Mononuclear cell (primary cell): ENCODE results near the gene LKAAEAR1. TPM values are rescaled to one million over a fixed set of nuclear protein-coding genes. Genes with fewer than 3 reads are reported as not detected.
A peak's percentile ranks its signal among the peaks of the same experiment; 100 is the strongest.

ENCODE experiments used
- H3K27me3 ChIP-seq: 2 replicates; pipeline ENCODE4 v1.6.0; 2011; ENCODE audit warnings: low read length, control low read depth; ENCODE audit not compliant: insufficient read depth
- H3K4me1 ChIP-seq: 2 replicates; pipeline ENCODE4 v1.5.1; 2011; ENCODE audit warnings: mild to moderate bottlenecking, low read length, control low read depth; ENCODE audit not compliant: insufficient read depth
- H3K4me3 ChIP-seq: 2 replicates; pipeline ENCODE4 v1.5.1; 2011; ENCODE audit warnings: mild to moderate bottlenecking, low read length, moderate library complexity
- H3K9me3 ChIP-seq: 2 replicates; pipeline ENCODE4 v1.5.1; 2011; ENCODE audit warnings: low read depth, mild to moderate bottlenecking, control low read depth, low read length
- total RNA-seq: library from RNA; depleted of rRNA; stranded (reverse); fragments of >200 nt; gene quantifications from one replicate; pipeline ENCODE4 v1.2.3, GENCODE V29; 2012

Gene LKAAEAR1
- total RNA-seq, 1 donor = 0.42 TPM

DNA sequence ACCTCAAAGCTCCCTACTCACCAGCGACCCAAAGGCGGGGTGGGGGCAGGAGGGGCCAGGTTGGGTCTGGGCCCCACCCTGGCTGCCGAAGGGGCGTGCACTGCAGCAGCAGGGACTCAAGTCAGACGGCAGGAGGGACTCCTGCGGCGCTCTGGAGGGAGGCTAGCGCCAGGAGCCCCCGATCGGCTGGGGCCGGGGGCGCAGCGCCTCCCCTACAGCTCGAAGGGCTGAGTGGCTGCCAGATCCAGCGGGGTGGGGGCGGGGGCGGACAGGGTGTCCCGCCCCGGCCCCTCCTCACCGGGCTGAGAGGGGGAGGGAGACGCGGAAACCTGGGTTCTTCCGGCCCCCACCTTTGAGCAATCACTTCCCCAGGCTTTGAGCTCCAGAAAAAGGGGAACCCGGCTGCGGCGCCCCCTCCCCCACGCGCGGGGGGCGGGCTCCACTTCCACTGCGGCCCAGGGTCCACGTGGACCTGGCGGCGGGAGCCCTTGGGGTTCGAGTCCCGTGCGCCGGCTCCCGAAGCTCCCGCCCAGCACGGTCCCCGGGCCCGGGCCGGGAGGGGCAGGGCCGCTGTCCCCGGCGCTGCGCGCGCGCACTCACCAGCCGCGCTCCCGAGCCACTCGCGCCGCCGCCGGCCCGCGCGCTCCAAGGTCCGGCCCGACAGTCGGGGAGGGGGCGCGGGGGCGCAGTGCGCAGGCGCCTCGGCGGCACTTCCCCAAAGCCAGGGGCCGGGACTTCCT is 4.8 kb downstream of the LKAAEAR1 start, which contains the start of gene RGS19:
Gene RGS19 (minus strand): TSS at position 246 of the 740 bp plus-strand sequence. CDS start 2,632 bp downstream, outside the sequence.
- Histone ChIP-seq H3K9me3 (no peaks in the 10 kb centered on the region), H3K27me3 (peaks cover 4% of the 10 kb centered on the region), H3K4me1 (peaks cover 68% of the 10 kb centered on the region), H3K4me3 (peak within 1 kb of the TSS; percentile 95)

DNA sequence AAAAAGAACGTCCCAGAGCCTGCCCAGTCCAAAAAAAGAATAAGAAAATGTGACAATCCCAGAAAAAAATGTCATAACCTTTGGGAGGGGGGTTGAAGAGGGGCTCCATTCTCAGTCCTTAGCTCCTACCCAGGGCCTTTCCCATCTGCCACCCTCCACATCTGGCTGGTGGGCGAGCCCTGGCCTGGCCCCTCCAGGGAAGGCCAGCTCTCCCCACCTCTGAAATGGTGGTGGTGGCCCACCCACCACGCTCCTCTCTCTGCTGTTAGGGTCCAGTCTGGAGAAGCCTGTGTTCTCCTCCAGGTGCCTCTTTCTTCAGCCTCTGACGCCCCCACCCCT is 5.3 kb downstream of the LKAAEAR1 start:
- Histone ChIP-seq H3K4me3 (peak overlapping the region; percentile 95), H3K4me1 (peaks cover 63% of the 10 kb centered on the region)

DNA sequence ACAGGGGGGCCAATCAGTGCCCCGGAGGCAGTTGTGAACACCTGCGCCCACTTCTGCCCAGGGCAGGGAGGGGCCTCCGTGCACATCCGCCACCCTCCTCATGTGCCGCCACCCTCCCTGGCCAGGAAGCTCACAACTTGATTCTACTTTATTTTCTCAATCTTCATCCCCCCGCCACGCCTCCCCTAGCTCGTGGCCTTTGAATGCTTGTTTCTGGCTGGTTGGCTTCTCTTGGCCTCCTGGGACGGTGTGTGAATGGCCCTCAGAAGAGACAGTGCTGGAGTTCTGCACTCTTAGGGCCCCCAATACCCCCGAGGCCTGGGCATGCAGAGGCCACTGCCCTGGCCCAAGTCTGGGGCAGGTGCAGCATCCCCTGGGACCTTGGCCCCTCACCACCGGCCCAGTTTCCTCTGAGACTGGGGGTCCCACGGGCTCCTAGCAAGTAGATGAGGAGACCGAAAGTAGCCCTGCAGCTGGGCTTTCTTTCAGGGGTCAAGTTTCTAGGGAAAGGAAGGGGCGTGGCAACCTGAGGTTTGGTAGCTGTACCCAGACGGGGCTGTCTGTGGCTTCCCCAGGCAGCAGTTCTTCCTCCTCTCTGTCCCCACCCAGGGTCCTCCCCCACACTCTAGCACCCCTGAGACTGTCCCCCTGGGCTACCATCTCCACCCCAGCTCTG is 6.2 kb downstream of the LKAAEAR1 start:
- peak overlapping the region; percentile 95 for H3K4me3 ChIP-seq
- peaks cover 56% of the 10 kb centered on the region for H3K4me1 ChIP-seq

More for the DNA sequence above, 5.3 kb downstream of the LKAAEAR1 start:
- Histone ChIP-seq H3K9me3 (no peaks in the 10 kb centered on the region), H3K27me3 (no peaks in the 10 kb centered on the region)

DNA sequence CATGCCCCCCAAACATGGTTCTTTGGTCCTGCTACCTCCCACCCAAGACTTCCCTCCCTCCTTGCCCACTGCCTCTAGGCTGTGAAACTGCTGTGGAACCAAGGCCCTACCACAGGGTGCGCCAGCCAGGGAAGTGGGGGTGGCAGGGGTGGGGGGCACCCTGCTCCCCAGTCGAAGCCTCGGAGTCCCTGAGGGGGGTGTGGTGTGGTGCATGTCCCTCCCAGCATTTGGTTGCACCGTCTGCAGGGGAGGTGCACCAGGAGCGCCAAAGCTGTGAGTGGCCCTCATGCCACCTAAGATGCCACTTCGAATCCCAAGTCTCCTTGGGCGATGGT is 6.7 kb downstream of the LKAAEAR1 start:
- no peaks in the 10 kb centered on the region for H3K9me3 ChIP-seq
- H3K27me3 ChIP-seq = no peaks in the 10 kb centered on the region
- peak overlapping the region; percentile 95 for H3K4me3 ChIP-seq
- peaks cover 51% of the 10 kb centered on the region for H3K4me1 ChIP-seq

More for the DNA sequence above, 6.2 kb downstream of the LKAAEAR1 start:
- no peaks in the 10 kb centered on the region for H3K27me3 ChIP-seq
- H3K9me3 ChIP-seq = no peaks in the 10 kb centered on the region

DNA sequence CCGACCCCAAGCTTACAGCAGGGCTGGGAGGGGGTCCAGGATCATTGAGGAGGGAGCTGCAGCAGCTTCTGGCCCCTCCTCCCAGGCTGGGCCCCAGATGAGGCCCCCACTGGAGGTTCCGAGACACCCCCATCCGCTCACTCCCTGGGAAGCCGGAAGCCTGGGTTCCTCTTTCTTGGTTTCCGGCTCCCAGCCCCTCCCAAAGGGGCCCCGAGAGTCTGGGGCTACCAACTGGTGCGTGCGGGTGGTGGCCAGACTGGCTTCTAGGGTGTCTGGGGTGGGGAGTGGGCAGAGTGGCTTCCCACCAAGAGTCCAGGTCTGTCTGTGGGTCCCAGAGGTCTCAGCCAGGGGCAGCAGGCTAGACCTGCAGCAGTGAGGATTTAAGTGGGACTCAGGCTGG is 7.1 kb downstream of the LKAAEAR1 start:
- Histone ChIP-seq H3K27me3 (no peaks in the 10 kb centered on the region), H3K9me3 (no peaks in the 10 kb centered on the region), H3K4me3 (peak overlapping the region; percentile 95), H3K4me1 (peaks cover 47% of the 10 kb centered on the region)

DNA sequence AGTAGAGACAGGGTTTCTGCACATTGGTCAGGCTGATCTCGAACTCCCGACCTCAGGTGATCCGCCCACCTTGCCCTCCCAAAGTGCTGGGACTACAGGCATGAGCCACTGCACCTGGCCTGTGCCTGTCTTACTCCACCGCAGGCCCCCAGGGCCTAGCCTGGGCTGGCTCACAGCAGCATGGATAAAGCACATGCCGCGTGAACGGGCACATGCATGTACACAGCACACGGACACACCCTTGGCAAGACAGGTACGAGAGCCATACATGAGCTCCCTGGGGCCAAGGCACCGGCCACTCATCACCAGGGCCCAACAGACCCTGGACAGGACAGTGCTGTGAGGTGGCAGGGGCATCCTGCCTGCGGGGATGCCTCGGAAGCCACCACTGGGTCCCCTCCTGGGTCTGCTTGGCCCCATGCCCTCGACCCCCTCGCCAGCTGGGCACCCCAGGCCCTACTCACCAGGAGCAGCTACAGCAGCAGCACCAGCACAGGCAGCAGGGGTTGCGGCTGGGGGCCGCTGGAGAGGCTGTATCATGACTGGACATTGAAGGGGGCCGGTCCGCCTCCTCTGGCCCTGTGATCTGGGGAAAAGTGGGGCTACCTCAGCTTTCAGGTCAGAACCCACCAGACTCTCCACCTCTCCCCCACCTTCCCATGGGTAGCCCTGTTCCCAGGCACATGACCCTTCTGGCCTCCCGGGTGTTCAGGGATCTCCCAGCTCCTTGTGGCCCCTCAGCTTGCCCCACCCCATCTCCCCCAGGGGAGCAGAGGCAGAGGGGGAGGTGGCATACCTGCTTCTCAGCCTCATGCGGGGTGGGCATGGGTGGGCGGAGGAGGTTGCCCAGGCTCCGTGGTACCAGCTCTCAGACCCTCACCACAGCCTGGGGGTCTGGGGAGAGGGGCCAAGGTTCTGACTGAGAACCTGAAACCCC is 7.9 kb downstream of the LKAAEAR1 start:
- peaks cover 39% of the 10 kb centered on the region for H3K4me1 ChIP-seq
- H3K27me3 ChIP-seq = no peaks in the 10 kb centered on the region
- peak overlapping the region; percentile 95 for H3K4me3 ChIP-seq
- no peaks in the 10 kb centered on the region for H3K9me3 ChIP-seq

DNA sequence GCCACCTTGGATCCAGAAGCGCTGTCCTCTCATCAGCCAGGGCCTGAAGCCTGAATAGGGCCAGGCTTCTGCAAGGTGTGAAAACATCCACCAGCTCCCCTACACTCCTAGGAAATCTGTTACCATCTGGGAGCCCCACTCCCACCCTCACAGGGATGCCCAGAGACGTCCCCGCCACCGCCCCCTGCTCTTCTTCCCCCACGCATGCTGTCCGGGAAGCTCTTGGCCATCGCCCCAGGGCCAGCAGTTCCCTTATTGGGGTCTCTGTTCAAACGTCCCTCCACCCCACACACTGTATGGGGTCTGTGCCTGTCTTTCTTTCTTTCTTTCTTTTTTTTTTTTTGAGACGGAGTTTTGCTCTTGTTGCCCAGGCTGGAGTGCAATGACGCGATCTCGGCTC is 8.6 kb downstream of the LKAAEAR1 start:
- Histone ChIP-seq H3K4me1 (peaks cover 32% of the 10 kb centered on the region), H3K9me3 (no peaks in the 10 kb centered on the region), H3K4me3 (no peak overlapping the region), H3K27me3 (no peaks in the 10 kb centered on the region)

DNA sequence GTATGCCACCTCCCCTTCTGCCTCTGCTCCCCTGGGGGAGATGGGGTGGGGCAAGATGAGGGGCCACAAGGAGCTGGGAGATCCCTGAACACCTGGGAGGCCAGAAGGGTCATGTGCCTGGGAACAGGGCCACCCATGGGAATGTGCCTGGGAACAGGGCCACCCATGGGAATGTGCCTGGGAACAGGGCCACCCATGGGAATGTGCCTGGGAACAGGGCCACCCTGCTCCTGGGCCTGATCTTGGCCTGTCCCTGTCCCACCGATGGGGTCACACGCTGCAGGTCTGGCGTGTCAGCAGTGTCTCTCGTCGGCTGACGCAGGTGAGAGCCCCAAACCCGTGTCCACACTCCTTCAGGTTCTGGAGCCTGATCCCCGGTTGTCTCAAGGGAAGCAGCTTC is 9.2 kb downstream of the LKAAEAR1 start:
- Histone ChIP-seq H3K9me3 (no peaks in the 10 kb centered on the region), H3K4me3 (no peak overlapping the region), H3K4me1 (peaks cover 32% of the 10 kb centered on the region), H3K27me3 (no peaks in the 10 kb centered on the region)

DNA sequence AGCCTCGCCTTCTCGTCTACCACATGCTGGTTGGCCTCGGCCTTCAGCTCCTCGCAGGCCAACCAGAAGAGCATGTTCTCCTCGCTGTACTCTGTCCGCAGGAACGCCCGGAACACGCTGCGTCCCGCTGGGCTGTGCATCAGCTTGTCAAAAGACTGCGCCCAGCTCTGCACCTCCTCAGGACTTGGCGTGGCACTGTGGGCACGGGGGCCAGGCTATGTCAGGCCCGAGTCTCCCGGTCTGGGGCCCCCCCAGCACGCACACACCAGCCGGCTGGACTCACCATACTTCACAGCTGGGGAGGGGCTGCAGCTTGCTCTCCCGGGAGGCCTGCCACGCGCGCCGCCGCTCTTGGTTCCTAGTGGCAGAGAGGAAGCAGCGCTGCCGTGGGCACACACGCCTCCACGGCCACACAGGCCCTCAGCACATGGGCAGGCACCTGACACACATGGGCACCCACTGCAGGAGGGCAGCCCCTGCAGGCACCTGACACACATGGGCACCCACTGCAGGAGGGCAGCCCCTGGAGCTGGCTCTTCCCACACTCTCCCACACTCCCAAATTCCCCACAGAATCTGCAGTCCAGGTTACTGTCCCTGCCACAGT is 9.9 kb downstream of the LKAAEAR1 start:
- no peaks in the 10 kb centered on the region for H3K9me3 ChIP-seq
- H3K27me3 ChIP-seq = no peaks in the 10 kb centered on the region
- peaks cover 39% of the 10 kb centered on the region for H3K4me1 ChIP-seq
- no peak overlapping the region for H3K4me3 ChIP-seq

DNA sequence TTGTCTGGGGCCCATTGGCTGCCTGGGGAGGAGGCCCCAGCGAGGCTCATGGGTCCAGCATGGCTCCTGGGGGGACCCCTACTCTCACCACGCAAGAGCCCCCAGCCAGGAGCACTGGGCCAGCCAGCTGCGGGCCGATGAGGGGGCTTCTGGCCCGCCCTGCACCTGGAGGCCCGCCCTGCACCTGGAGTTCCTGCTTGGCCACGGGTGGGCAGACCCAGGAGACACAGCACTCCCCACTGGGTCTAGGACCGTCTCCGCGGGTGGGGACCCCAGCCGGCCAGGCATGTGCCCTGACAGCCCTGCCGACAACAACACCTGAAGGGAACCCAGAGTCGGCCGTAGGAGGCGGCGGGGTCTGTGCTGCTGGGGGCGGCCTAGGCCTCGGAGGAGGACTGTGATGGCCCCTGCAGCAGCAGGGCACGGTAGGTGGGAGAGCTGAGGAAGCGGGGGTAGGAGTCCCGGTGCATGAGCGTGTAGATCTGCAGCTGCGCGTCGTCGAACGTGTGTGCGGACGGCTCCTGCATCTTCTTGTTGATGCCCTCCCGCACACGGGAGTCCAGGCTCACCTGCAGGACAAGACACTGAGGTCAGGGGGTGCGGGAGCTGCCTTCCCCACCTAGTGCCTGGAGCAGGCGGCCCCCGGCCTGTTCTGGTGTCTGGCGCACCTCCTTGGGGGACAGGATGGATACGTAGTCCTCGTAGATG is 10.6 kb downstream of the LKAAEAR1 start:
- H3K4me3 ChIP-seq = no peak overlapping the region
- peaks cover 42% of the 10 kb centered on the region for H3K4me1 ChIP-seq
- no peaks in the 10 kb centered on the region for H3K9me3 ChIP-seq
- no peaks in the 10 kb centered on the region for H3K27me3 ChIP-seq

DNA sequence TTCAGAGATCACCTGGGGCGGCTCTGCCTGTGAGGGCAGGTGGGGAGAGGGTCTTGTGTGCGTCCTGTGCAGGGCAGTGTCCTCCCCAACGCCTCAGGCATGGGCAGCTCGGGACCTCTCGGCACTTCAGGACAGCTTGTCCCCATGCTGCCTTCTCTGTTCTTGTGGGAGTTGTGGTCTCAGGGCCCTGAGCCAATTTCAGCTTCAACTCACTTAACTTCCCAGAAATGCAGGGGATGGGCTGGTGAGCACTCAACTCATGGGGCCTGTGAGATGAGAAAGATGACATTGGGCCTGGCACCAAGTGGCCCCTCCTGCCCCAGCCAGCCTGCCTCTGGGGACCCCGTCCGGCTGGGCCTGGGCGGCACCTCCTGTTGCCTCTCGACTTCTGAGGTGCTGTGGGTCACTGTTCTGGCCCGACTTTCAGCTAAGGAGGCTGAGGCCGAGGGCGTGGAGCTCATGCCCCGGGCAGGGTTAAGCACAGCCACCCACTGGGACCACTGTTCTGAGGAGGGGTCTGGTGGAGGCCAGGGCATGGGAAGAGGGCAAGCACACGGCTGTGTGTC is 11.6 kb downstream of the LKAAEAR1 start:
- peaks cover 41% of the 10 kb centered on the region for H3K4me1 ChIP-seq

DNA sequence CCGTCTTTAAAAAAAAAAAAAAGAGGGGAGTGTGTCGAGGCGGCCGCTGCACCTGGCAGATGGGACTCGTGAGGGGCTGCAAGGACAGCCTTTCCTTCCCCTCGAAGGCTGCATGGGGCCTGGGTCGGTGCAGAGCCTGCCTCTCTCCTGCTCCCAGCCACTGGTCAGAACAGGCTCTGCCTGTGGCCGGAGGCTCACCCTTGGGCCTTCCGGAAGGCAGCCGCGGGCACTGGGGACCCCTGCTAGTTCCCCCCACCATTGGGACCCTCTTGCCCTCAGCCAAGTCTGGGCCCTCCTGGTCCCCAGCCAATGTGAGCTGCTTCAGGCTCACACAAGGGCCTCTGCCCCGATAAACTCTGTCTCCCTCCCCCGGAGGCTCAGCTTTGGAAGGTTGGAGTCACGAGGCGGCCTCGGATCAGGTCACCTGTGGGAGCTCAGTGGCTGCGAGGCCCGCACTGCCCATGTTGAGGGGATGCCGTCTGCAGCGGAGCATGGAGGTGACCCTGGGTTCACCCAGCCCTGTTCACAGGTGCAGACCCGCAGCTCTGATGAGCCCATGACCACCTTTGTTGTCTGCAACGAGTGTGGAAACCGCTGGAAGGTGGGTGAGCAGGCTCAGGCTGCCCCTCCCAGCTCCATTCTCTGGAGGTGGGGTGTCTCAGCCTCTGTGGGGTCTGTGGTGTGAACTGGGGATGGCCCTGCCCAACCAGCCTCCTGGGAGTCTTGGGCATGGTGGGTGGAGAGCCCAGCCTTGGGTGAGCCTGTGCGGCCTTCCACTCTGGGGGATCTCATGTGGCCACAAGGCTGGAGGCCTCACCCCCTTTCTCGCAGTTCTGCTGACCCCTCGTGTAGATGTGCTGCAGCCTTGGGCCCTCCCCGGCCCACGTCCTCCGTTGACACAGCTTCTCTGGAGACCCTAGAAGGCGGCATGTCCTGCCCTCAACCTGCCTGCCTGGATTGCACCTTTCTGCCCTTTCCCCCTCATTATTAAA is 12.6 kb downstream of the LKAAEAR1 start:
- H3K27me3 ChIP-seq = no peaks in the 10 kb centered on the region
- peaks cover 39% of the 10 kb centered on the region for H3K4me1 ChIP-seq
- no peaks in the 10 kb centered on the region for H3K9me3 ChIP-seq
- H3K4me3 ChIP-seq = no peak overlapping the region

More for the DNA sequence above, 11.6 kb downstream of the LKAAEAR1 start:
- no peak overlapping the region for H3K4me3 ChIP-seq
- no peaks in the 10 kb centered on the region for H3K27me3 ChIP-seq
- no peaks in the 10 kb centered on the region for H3K9me3 ChIP-seq
